Stimulated activated memory B cell treated with anti-CD40 and anti-IgM and Interleukin-4, amounts not matched to agents 10 μg/mL and 1 μg/mL and 100 μg/mL, for 72 hours (primary cell): Measurements from ENCODE around the gene FAM135A.
"Not testable (repeated sequence)": the region's sequence is repeated elsewhere in the genome, so short reads cannot be mapped to it uniquely, and the experiment has no call there.

Experiments used
- ATAC-seq: fragments of 150-1000 bp; cut with Tn5 transposase; 2 replicates; pipeline ENCODE4 v1.10.0; 2021
- H3K27ac Mint-ChIP-seq: one replicate; pipeline ENCODE4 v1.8.0; 2022; ENCODE audit warnings: mild to moderate bottlenecking, mixed read lengths
- H3K27me3 Mint-ChIP-seq: one replicate; pipeline ENCODE4 v1.8.0; 2022; ENCODE audit warnings: mixed read lengths
- H3K36me3 Mint-ChIP-seq: one replicate; pipeline ENCODE4 v1.8.0; 2022; ENCODE audit warnings: mixed read lengths
- H3K4me1 Mint-ChIP-seq: one replicate; pipeline ENCODE4 v1.8.0; 2022; ENCODE audit warnings: mixed read lengths
- H3K4me3 Mint-ChIP-seq: one replicate; pipeline ENCODE4 v1.8.0; 2022; ENCODE audit warnings: mild to moderate bottlenecking, moderate library complexity, mixed read lengths
- H3K9me3 Mint-ChIP-seq: one replicate; pipeline ENCODE4 v1.8.0; 2022; ENCODE audit warnings: mixed read lengths

Gene FAM135A

GRCh38 chr6:70531133-70531532 is 117.8 kb downstream of the FAM135A start:
- no peak overlapping the region for H3K4me3 Mint-ChIP-seq
- H3K9me3 Mint-ChIP-seq: no peaks in the 10 kb centered on the region
- peaks cover 28% of the 10 kb centered on the region for H3K36me3 Mint-ChIP-seq
- ATAC-seq: peak; percentile 54
- H3K27ac Mint-ChIP-seq: no peak overlapping the region
- no peaks in the 10 kb centered on the region for H3K4me1 Mint-ChIP-seq
- H3K27me3 Mint-ChIP-seq: no peaks in the 10 kb centered on the region

- Mint-ChIP-seq H3K27me3 (no peaks in the 10 kb centered on the region), H3K27ac (no peak overlapping the region), H3K9me3 (no peaks in the 10 kb centered on the region), H3K4me1 (no peaks in the 10 kb centered on the region), H3K4me3 (no peak overlapping the region), H3K36me3 (peaks cover 11% of the 10 kb centered on the region)
- ATAC-seq: no peak
Observed at GRCh38 chr6:70537266-70537665, 124.0 kb downstream of the FAM135A start.

GRCh38 chr6:70538376-70538775 is 125.1 kb downstream of the FAM135A start:
- Mint-ChIP-seq H3K4me3 (no peak overlapping the region), H3K9me3 (no peaks in the 10 kb centered on the region), H3K27me3 (no peaks in the 10 kb centered on the region), H3K27ac (no peak overlapping the region), H3K4me1 (no peaks in the 10 kb centered on the region), H3K36me3 (peaks cover 5% of the 10 kb centered on the region)
- no peak for ATAC-seq

- no peak for ATAC-seq
- Mint-ChIP-seq H3K27me3 (no peaks in the 10 kb centered on the region), H3K27ac (no peak overlapping the region), H3K4me1 (no peaks in the 10 kb centered on the region), H3K4me3 (no peak overlapping the region), H3K9me3 (no peaks in the 10 kb centered on the region), H3K36me3 (peaks cover 7% of the 10 kb centered on the region)
Observed at GRCh38 chr6:70547313-70547712, 134.0 kb downstream of the FAM135A start.

GRCh38 chr6:70547905-70548304 is 134.6 kb downstream of the FAM135A start:
- H3K36me3 Mint-ChIP-seq: peaks cover 7% of the 10 kb centered on the region
- H3K4me3 Mint-ChIP-seq: no peak overlapping the region
- no peak overlapping the region for H3K27ac Mint-ChIP-seq
- H3K27me3 Mint-ChIP-seq: no peaks in the 10 kb centered on the region
- no peak for ATAC-seq
- no peaks in the 10 kb centered on the region for H3K9me3 Mint-ChIP-seq
- no peaks in the 10 kb centered on the region for H3K4me1 Mint-ChIP-seq

- H3K4me1 Mint-ChIP-seq: no peaks in the 10 kb centered on the region
- ATAC-seq: no peak
- no peak overlapping the region for H3K4me3 Mint-ChIP-seq
- H3K9me3 Mint-ChIP-seq: no peaks in the 10 kb centered on the region
- no peak overlapping the region for H3K27ac Mint-ChIP-seq
- H3K36me3 Mint-ChIP-seq: peaks cover 7% of the 10 kb centered on the region
- H3K27me3 Mint-ChIP-seq: no peaks in the 10 kb centered on the region
Observed at GRCh38 chr6:70549327-70549726, 136.0 kb downstream of the FAM135A start.

GRCh38 chr6:70551566-70551965 is 138.3 kb downstream of the FAM135A start:
- H3K9me3 Mint-ChIP-seq: no peaks in the 10 kb centered on the region
- no peak overlapping the region for H3K27ac Mint-ChIP-seq
- no peaks in the 10 kb centered on the region for H3K4me1 Mint-ChIP-seq
- ATAC-seq: no peak
- H3K4me3 Mint-ChIP-seq: no peak overlapping the region
- peaks cover 7% of the 10 kb centered on the region for H3K36me3 Mint-ChIP-seq
- no peaks in the 10 kb centered on the region for H3K27me3 Mint-ChIP-seq

- H3K27me3 Mint-ChIP-seq, H3K4me1 Mint-ChIP-seq, H3K9me3 Mint-ChIP-seq, H3K4me3 Mint-ChIP-seq, H3K36me3 Mint-ChIP-seq, ATAC-seq, H3K27ac Mint-ChIP-seq: not testable (repeated sequence)
Observed at GRCh38 chr6:70552286-70552940, 139.1 kb downstream of the FAM135A start.

GRCh38 chr6:70552974-70553373 is 139.7 kb downstream of the FAM135A start:
- no peaks in the 10 kb centered on the region for H3K4me1 Mint-ChIP-seq
- H3K27ac Mint-ChIP-seq: no peak overlapping the region
- H3K27me3 Mint-ChIP-seq: no peaks in the 10 kb centered on the region

GRCh38 chr6:70557998-70558397 is 144.7 kb downstream of the FAM135A start:
- Mint-ChIP-seq H3K27me3 (no peaks in the 10 kb centered on the region), H3K4me1 (no peaks in the 10 kb centered on the region), H3K27ac (no peak overlapping the region), H3K9me3 (no peaks in the 10 kb centered on the region), H3K36me3 (peaks cover 11% of the 10 kb centered on the region), H3K4me3 (no peak overlapping the region)
- ATAC-seq: no peak

More at GRCh38 chr6:70552974-70553373, 139.7 kb downstream of the FAM135A start:
- peaks cover 12% of the 10 kb centered on the region for H3K36me3 Mint-ChIP-seq
- no peaks in the 10 kb centered on the region for H3K9me3 Mint-ChIP-seq
- ATAC-seq: no peak
- no peak overlapping the region for H3K4me3 Mint-ChIP-seq

- H3K36me3 Mint-ChIP-seq: peaks cover 11% of the 10 kb centered on the region
- not testable (repeated sequence) for ATAC-seq, H3K9me3 Mint-ChIP-seq, H3K27me3 Mint-ChIP-seq, H3K4me1 Mint-ChIP-seq, H3K27ac Mint-ChIP-seq, H3K4me3 Mint-ChIP-seq
Observed at GRCh38 chr6:70562401-70562800, 149.1 kb downstream of the FAM135A start.

- no peak overlapping the region for H3K4me3 Mint-ChIP-seq
- no peak for ATAC-seq
- no peaks in the 10 kb centered on the region for H3K27me3 Mint-ChIP-seq
- H3K27ac Mint-ChIP-seq: no peak overlapping the region
- no peaks in the 10 kb centered on the region for H3K36me3 Mint-ChIP-seq
- H3K4me1 Mint-ChIP-seq: peaks cover 8% of the 10 kb centered on the region
- no peaks in the 10 kb centered on the region for H3K9me3 Mint-ChIP-seq
Observed at GRCh38 chr6:70563530-70563929, 150.2 kb downstream of the FAM135A start.

- Mint-ChIP-seq H3K4me1 (peaks cover 8% of the 10 kb centered on the region), H3K9me3 (no peaks in the 10 kb centered on the region), H3K4me3 (peak within 1 kb of the TSS; percentile 84), H3K36me3 (peaks cover 6% of the 10 kb centered on the region), H3K27ac (peak within 1 kb of the TSS; percentile 84), H3K27me3 (no peaks in the 10 kb centered on the region)
- peak; percentile 99 for ATAC-seq
Observed at GRCh38 chr6:70566751-70567382, 153.6 kb downstream of the FAM135A start, which contains the start of gene SDHAF4. Gene SDHAF4, plus strand, starts transcription at chr6:70566930. Its CDS starts 11 bp downstream, at chr6:70566941.

- no peak overlapping the region for H3K27ac Mint-ChIP-seq
- H3K27me3 Mint-ChIP-seq: no peaks in the 10 kb centered on the region
Observed at GRCh38 chr6:70574643-70575042, 161.3 kb downstream of the FAM135A start.

GRCh38 chr6:70575899-70576495 is 162.7 kb downstream of the FAM135A start:
- H3K4me1 Mint-ChIP-seq: no peaks in the 10 kb centered on the region
- H3K27ac Mint-ChIP-seq: no peak overlapping the region
- no peaks in the 10 kb centered on the region for H3K27me3 Mint-ChIP-seq
- peaks cover 19% of the 10 kb centered on the region for H3K36me3 Mint-ChIP-seq
- H3K9me3 Mint-ChIP-seq: no peaks in the 10 kb centered on the region
- ATAC-seq: no peak
- no peak overlapping the region for H3K4me3 Mint-ChIP-seq

More at GRCh38 chr6:70574643-70575042, 161.3 kb downstream of the FAM135A start:
- H3K36me3 Mint-ChIP-seq: peaks cover 11% of the 10 kb centered on the region
- no peak overlapping the region for H3K4me3 Mint-ChIP-seq
- H3K4me1 Mint-ChIP-seq: no peaks in the 10 kb centered on the region
- no peaks in the 10 kb centered on the region for H3K9me3 Mint-ChIP-seq
- no peak for ATAC-seq

- Mint-ChIP-seq H3K27ac (no peak overlapping the region), H3K36me3 (peaks cover 58% of the 10 kb centered on the region), H3K4me1 (no peaks in the 10 kb centered on the region), H3K9me3 (no peaks in the 10 kb centered on the region), H3K4me3 (no peak overlapping the region), H3K27me3 (no peaks in the 10 kb centered on the region)
- ATAC-seq: no peak
Observed at GRCh38 chr6:70586114-70586513, 172.8 kb downstream of the FAM135A start.
